SK-N-MC (cell line): Measurements from ENCODE around the gene FILIP1.

Experiments used
- EZH2 ChIP-seq: fragments of 200-600 bp; sonication (generic); IDR thresholded peaks from one replicate; pipeline ENCODE4 v1.6.1; 2017; ENCODE audit warnings: antibody characterized with exemption
- FOXP2 ChIP-seq: optimal IDR thresholded peaks from 2 replicates; pipeline ENCODE3; 2011; ENCODE audit warnings: mild to moderate bottlenecking, moderate library complexity; ENCODE audit not compliant: insufficient read depth; ENCODE audit errors: extremely low read length, control extremely low read depth
- POLR2AphosphoS5 ChIP-seq: IDR thresholded peaks from 2 replicates; pipeline ENCODE4 v1.6.1; 2012; ENCODE audit warnings: mild to moderate bottlenecking, low read depth, low read length, borderline replicate concordance

DNA sequence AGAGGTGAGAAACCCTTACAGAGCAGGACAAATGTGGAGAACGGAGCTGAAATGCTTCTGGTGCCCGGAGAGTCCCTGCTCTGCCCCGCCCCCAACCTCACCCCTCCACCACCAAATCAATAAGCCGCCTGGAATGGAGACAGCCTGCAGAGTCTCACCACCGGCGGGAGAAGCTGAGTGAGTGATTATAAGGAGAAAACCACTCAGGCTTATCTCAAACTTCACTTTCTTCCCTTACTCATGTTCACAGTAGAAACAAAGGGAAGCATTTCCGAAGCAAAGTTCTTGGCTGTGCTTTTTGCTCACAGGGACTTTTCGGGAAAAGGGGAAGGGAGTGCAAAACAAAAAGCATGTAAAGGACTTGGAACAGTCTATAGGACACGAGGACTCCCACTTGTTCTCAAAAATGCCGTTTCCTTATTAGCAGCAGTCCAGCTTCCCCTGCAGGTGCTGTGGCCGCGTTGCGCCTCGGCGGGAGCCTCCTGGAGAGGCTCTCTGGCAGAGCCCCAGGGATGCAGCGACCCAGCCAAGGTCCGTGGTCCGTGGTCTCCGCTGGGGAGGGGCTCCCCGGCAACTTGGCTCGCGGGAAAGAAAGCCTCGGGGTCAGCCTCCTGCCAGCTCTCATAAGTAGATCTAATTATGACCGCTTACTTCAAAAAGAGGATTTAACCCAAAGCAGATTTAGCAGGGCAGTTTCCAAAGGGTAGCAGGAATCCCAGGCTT lies 144.2 kb downstream of the FILIP1 start:
- TF ChIP-seq POLR2AphosphoS5 (0 out of 2 replicates have a peak, but pooled peaks have one; percentile 27), EZH2 (no peak), FOXP2 (no peak)
